ENCODE results near the gene TMEM198. TPM values are rescaled to one million over a fixed set of nuclear protein-coding genes. Genes with fewer than 3 reads are reported as not detected.

Gene TMEM198
- total and polyA plus RNA-seq, 2 donors (not counting 3 experiments of a cell fraction or from before 2014, with no cell fraction given), result not detected

DNA sequence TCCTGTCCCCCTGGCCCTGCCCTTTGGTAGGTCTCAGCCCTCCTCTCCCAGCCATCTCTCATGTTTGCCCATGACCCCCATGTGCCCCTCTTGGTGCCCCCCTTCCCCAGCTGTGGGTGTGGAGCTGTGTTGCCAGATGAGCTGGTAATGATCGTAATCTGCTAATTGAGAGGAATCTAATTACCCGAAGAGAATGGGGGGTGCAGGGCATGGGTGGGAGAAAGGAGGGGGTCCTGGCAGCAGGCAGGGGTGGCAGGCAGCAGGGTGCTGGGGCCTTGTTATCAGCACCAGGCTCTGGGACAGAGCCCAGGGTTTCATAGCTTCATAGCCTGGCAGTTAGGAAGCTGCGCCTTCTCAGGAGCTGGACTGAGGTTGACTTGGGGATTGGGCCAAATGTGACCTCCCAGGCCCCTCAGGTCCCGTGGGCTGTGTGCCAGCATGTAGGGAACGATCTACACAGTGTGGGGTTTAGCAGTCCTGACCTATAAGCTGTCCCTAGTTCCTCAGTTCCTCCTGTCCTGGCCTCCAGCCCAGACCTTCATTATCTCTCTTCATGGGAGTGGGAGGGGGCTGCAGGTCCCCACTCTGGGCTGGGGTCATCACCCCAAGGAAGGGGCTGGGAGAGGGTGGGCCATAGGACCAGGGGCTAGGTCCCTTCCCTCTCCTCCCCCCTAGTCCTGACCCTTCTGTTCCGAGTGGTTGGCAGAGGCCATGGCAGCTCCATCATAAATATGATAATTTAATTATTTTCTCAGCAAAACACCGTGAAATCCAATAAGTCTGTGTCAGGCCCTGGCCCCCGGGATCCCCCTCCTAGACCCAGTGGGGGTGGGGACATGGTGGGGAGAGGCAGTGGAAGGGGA is 36.0 kb upstream of the TMEM198 start:
- no peak for TF ChIP-seq EZH2 (IDR thresholded peaks at IDR 0.05; ENCODE audit: borderline replicate concordance, low read depth, low read length, severe bottlenecking)
- TF ChIP-seq GATA2 (IDR thresholded peaks at IDR 0.05; ENCODE audit: insufficient read depth, insufficient read length, low read depth, low read length), result no peak
- TF ChIP-seq JUN (IDR thresholded peaks at IDR 0.05; ENCODE audit: borderline replicate concordance, insufficient read depth, insufficient read length, low read depth), result no peak
- TF ChIP-seq FOS (IDR thresholded peaks at IDR 0.05; ENCODE audit: borderline replicate concordance, insufficient read depth, low read length), result no peak
- TF ChIP-seq, protein P1, sequence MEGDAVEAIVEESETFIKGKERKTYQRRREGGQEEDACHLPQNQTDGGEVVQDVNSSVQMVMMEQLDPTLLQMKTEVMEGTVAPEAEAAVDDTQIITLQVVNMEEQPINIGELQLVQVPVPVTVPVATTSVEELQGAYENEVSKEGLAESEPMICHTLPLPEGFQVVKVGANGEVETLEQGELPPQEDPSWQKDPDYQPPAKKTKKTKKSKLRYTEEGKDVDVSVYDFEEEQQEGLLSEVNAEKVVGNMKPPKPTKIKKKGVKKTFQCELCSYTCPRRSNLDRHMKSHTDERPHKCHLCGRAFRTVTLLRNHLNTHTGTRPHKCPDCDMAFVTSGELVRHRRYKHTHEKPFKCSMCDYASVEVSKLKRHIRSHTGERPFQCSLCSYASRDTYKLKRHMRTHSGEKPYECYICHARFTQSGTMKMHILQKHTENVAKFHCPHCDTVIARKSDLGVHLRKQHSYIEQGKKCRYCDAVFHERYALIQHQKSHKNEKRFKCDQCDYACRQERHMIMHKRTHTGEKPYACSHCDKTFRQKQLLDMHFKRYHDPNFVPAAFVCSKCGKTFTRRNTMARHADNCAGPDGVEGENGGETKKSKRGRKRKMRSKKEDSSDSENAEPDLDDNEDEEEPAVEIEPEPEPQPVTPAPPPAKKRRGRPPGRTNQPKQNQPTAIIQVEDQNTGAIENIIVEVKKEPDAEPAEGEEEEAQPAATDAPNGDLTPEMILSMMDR (IDR thresholded peaks at IDR 0.05; ENCODE audit: extremely low read depth in 1 of 2, insufficient read depth in 1 of 2, low read depth in 1 of 2, low read length in 2 of 2), result no peak
- no peak for TF ChIP-seq POLR2A (IDR thresholded peaks at IDR 0.05; ENCODE audit: low read depth, low read length)
- TF ChIP-seq MYC (IDR thresholded peaks at IDR 0.05; ENCODE audit: low read depth, low read length), result no peak
- TF ChIP-seq, protein P2, sequence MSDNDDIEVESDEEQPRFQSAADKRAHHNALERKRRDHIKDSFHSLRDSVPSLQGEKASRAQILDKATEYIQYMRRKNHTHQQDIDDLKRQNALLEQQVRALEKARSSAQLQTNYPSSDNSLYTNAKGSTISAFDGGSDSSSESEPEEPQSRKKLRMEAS (IDR thresholded peaks at IDR 0.05; ENCODE audit: insufficient read depth, insufficient read length), result no peak
- TF ChIP-seq POLR2AphosphoS5 (IDR thresholded peaks at IDR 0.05; ENCODE audit: insufficient read depth, low read depth, low read length), result no peak
- DNase-seq (ENCODE audit: low read depth, low spot score), result no peak
- Histone ChIP-seq H3K27me3 (ENCODE audit: control insufficient read depth in 2 of 2, insufficient read depth in 2 of 2, low read length in 2 of 2) (peaks cover 23 to 24% of the 10 kb centered on the region in 2 experiments), H2AFZ (ENCODE audit: low read depth, low read length) (no peak overlapping the region), H3K9me1 (replicated peaks; ENCODE audit: control insufficient read depth, extremely low read depth, insufficient read depth, low read length) (no peaks in the 10 kb centered on the region), H3K79me2 (ENCODE audit: control insufficient read depth, insufficient read depth, low read length) (no peaks in the 10 kb centered on the region), H3K4me3 (replicated peaks in 1 of 3; ENCODE audit: insufficient read depth in 1 of 3, low read depth in 1 of 3, low read length in 3 of 3) (no peak overlapping the region), H3K27ac (ENCODE audit: insufficient read depth, low read depth, low read length) (no peak overlapping the region), H3K36me3 (ENCODE audit: control insufficient read depth in 2 of 2, extremely low read depth in 1 of 2, insufficient read depth in 2 of 2, low read length in 2 of 2) (peaks cover 0 to 26% of the 10 kb centered on the region in 2 experiments), H4K20me1 (replicated peaks; ENCODE audit: control insufficient read depth, extremely low read depth, insufficient read depth, low read length) (no peaks in the 10 kb centered on the region), H3K4me1 (ENCODE audit: control insufficient read depth, extremely low read depth, insufficient read depth, low read length) (no peaks in the 10 kb centered on the region), H3K9ac (replicated peaks; ENCODE audit: extremely low read depth, insufficient read depth, low read length) (no peak overlapping the region), H3K9me3 (replicated peaks; ENCODE audit: control insufficient read depth, insufficient read depth, low read length) (no peaks in the 10 kb centered on the region), H3K4me2 (ENCODE audit: insufficient read depth, low read length) (no peak overlapping the region)
- no peak for FAIRE-seq
- intact Hi-C loops (cut with micrococcal nuclease) (loop anchor here (2.0 kb wide), 1 partner anchor 13 kb away; no protein-coding TSS in a partner anchor), dilution Hi-C loops (cut with MboI; ENCODE audit: extremely low pct_ligation_motif_present, low sequenced_read_pairs) (no loop called here)
- POLR2A ChIA-PET, result interaction anchor here (1.8 kb wide), 1 partner anchor 9 kb away, joined by 9 read pairs; the partner anchor contains the start of gene GMPPA
- CTCF ChIA-PET, result interaction anchor here (0.9 to 5.0 kb wide), 6 partner anchors 10 to 105 kb away, joined by 3 to 151 read pairs (median 35); partner anchors contain the start of genes CHPF, GMPPA and TMEM198
- no TSS peak for BruUV-seq (replicated peaks)
